Measurements from ENCODE around the gene KCNK18. TPM values are rescaled to one million over a fixed set of nuclear protein-coding genes. Genes with fewer than 3 reads are reported as not detected.

Gene KCNK18
- total RNA-seq, 1 experiment from 2014 or later = not detected

DNA sequence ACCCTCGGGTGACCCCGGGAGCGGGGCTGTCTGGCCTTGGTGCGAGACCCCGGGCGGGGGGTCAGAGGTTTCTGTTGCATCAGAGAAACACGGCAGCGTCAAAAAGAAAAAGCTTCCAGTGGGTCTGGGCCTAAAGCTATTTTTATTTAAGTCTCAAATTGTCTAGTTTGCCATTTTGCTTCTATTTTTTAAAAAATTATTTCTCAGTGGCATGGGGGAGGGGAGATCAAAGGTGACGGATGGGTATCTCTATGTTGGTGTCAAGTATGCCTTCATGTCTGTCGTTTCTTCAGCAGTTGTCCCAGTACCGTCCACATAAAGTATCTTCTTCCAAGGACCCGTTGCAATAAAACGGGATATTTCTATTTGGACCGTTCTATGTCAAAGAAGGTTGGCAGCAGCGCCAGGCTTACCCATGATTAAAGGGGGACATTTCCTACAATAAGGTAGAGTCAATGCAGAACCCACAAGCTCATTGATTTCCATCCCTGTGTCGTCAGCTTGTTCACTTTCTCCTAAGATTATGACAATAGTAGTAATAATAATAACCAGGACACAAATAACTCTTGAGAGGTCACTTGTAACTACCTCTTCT, 33.2 kb upstream of the KCNK18 start:
- Histone ChIP-seq H3K9me3 (ENCODE audit: insufficient read depth, low read depth) (no peaks in the 10 kb centered on the region), H3K4me1 (replicated peaks; ENCODE audit: insufficient read depth) (no peaks in the 10 kb centered on the region), H3F3A (ENCODE audit: insufficient read depth, low read depth) (no peaks in the 10 kb centered on the region), H3K27me3 (ENCODE audit: insufficient read depth, low read depth) (peaks cover 10% of the 10 kb centered on the region; the same call in 1 of the 2 replicates), H3K79me2 (ENCODE audit: low read depth) (no peaks in the 10 kb centered on the region), H3K27ac (no peak overlapping the region), H2AFZ (no peak overlapping the region), H3K4me3 (no peak overlapping the region), H3K4me2 (no peak overlapping the region), H4K20me1 (ENCODE audit: insufficient read depth) (no peaks in the 10 kb centered on the region), H3K9me2 (ENCODE audit: insufficient read depth) (no peaks in the 10 kb centered on the region), H3K36me3 (ENCODE audit: low read depth) (no peaks in the 10 kb centered on the region)
- no peak for DNase-seq
- TF ChIP-seq EZH2 (IDR thresholded peaks at IDR 0.05; ENCODE audit: low read depth) = no peak
- TF ChIP-seq CTCF (conservative IDR thresholded peaks at IDR 0.05) = no peak
- BruUV-seq (replicated peaks) = no TSS peak
- POLR2A ChIA-PET (ENCODE audit: unreplicated experiment) = no interaction called here
- intact Hi-C loops (cut with micrococcal nuclease; ENCODE audit: unreplicated experiment) = loop anchor here (10.0 kb wide), 2 partner anchors 159 to 219 kb away; partner anchors contain the start of gene SHTN1
- CTCF ChIA-PET = interaction anchor here (0.6 kb wide), 1 partner anchor 453 kb away, joined by 4 read pairs; no protein-coding TSS in a partner anchor

GRCh38 chr10:117164592-117165537, 32.4 kb upstream of the KCNK18 start:
- Histone ChIP-seq H3K9me2 (ENCODE audit: insufficient read depth) (no peaks in the 10 kb centered on the region), H4K20me1 (ENCODE audit: insufficient read depth) (no peaks in the 10 kb centered on the region), H3K27ac (no peak overlapping the region), H3K4me2 (0 out of 2 replicates have a peak overlapping the region, but pooled peaks have one; percentile 26), H3K27me3 (ENCODE audit: insufficient read depth, low read depth) (peaks cover 11% of the 10 kb centered on the region; the same call in 1 of the 2 replicates), H3K36me3 (ENCODE audit: low read depth) (no peaks in the 10 kb centered on the region), H3K4me1 (replicated peaks; ENCODE audit: insufficient read depth) (no peaks in the 10 kb centered on the region), H3K79me2 (ENCODE audit: low read depth) (no peaks in the 10 kb centered on the region), H3K4me3 (no peak overlapping the region), H3F3A (ENCODE audit: insufficient read depth, low read depth) (no peaks in the 10 kb centered on the region), H3K9me3 (ENCODE audit: insufficient read depth, low read depth) (no peaks in the 10 kb centered on the region), H2AFZ (no peak overlapping the region)
- no peak for DNase-seq
- intact Hi-C loops (cut with micrococcal nuclease; ENCODE audit: unreplicated experiment) = loop anchor here (1.0 to 10.0 kb wide), 3 partner anchors 160 to 368 kb away; partner anchors contain the start of gene SHTN1
- TF ChIP-seq EZH2 (IDR thresholded peaks at IDR 0.05; ENCODE audit: low read depth) (no peak), CTCF (conservative IDR thresholded peaks at IDR 0.05) (no peak)
- ChIA-PET CTCF (no interaction called here), POLR2A (ENCODE audit: unreplicated experiment) (no interaction called here)
- no TSS peak for BruUV-seq (replicated peaks)

GRCh38 chr10:117165538-117166417, 31.5 kb upstream of the KCNK18 start:
- 0 out of 2 replicates have a peak overlapping the region, but pooled peaks have one; percentile 26 for H3K4me2 ChIP-seq
- H3K27ac ChIP-seq = no peak overlapping the region
- H4K20me1 ChIP-seq (ENCODE audit: insufficient read depth) = no peaks in the 10 kb centered on the region
- no peaks in the 10 kb centered on the region for H3K36me3 ChIP-seq (ENCODE audit: low read depth)
- no peaks in the 10 kb centered on the region for H3F3A ChIP-seq (ENCODE audit: insufficient read depth, low read depth)
- peaks cover 14% of the 10 kb centered on the region; the same call in 1 of the 2 replicates for H3K27me3 ChIP-seq (ENCODE audit: insufficient read depth, low read depth)
- H2AFZ ChIP-seq = no peak overlapping the region
- ChIA-PET POLR2A (ENCODE audit: unreplicated experiment) (no interaction called here), CTCF (interaction anchor here (0.6 to 1.7 kb wide), 2 partner anchors 277 to 329 kb away, joined by 3 to 5 read pairs; no protein-coding TSS in a partner anchor)
- H3K4me1 ChIP-seq (replicated peaks; ENCODE audit: insufficient read depth) = no peaks in the 10 kb centered on the region
- peak in 1 of 2 experiments; percentile 53 for DNase-seq
- H3K4me3 ChIP-seq = no peak overlapping the region
- H3K9me2 ChIP-seq (ENCODE audit: insufficient read depth) = no peaks in the 10 kb centered on the region
- intact Hi-C loops (cut with micrococcal nuclease; ENCODE audit: unreplicated experiment) = loop anchor here (1.0 to 10.0 kb wide), 3 partner anchors 161 to 368 kb away; partner anchors contain the start of gene SHTN1
- H3K9me3 ChIP-seq (ENCODE audit: insufficient read depth, low read depth) = no peaks in the 10 kb centered on the region
- no TSS peak for BruUV-seq (replicated peaks)
- TF ChIP-seq CTCF (conservative IDR thresholded peaks at IDR 0.05) = peak; percentile 59
- no peak for TF ChIP-seq EZH2 (IDR thresholded peaks at IDR 0.05; ENCODE audit: low read depth)
- no peaks in the 10 kb centered on the region for H3K79me2 ChIP-seq (ENCODE audit: low read depth)
